ENCODE data around the gene DACH1. TPM values are rescaled to one million over a fixed set of nuclear protein-coding genes. Genes with fewer than 3 reads are reported as not detected.
"Not testable (repeated sequence)": the region's sequence is repeated elsewhere in the genome, so short reads cannot be mapped to it uniquely, and the experiment has no call there.

Gene DACH1
- total and polyA plus RNA-seq, 12 donors, result 1.2 to 5.2 (median 2.6) TPM

- H3K27ac ChIP-seq, result no peak overlapping the region
- H3K4me1 ChIP-seq, result no peaks in the 10 kb centered on the region
- whole genome bisulfite sequencing, 2 donors, result 79 to 80% methylated on average over 1 of the region's 1 CpG
- H3K9me3 ChIP-seq, result peaks cover 0 to 7% (median 0%) of the 10 kb centered on the region in 11 donors
- ATAC-seq (no peak), DNase-seq (no peak)
- intact Hi-C loops (cut with DNase I), result no loop called here
- no peaks in the 10 kb centered on the region for H3K27me3 ChIP-seq
- no peaks in the 10 kb centered on the region for H3K36me3 ChIP-seq
- H3K4me3 ChIP-seq, result no peak overlapping the region
- TF ChIP-seq, protein P1, sequence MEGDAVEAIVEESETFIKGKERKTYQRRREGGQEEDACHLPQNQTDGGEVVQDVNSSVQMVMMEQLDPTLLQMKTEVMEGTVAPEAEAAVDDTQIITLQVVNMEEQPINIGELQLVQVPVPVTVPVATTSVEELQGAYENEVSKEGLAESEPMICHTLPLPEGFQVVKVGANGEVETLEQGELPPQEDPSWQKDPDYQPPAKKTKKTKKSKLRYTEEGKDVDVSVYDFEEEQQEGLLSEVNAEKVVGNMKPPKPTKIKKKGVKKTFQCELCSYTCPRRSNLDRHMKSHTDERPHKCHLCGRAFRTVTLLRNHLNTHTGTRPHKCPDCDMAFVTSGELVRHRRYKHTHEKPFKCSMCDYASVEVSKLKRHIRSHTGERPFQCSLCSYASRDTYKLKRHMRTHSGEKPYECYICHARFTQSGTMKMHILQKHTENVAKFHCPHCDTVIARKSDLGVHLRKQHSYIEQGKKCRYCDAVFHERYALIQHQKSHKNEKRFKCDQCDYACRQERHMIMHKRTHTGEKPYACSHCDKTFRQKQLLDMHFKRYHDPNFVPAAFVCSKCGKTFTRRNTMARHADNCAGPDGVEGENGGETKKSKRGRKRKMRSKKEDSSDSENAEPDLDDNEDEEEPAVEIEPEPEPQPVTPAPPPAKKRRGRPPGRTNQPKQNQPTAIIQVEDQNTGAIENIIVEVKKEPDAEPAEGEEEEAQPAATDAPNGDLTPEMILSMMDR (IDR thresholded peaks at IDR 0.05), result no peak
These were observed 35.7 kb upstream of the DACH1 start for GRCh38 chr13:71902676-71903075.

DNA sequence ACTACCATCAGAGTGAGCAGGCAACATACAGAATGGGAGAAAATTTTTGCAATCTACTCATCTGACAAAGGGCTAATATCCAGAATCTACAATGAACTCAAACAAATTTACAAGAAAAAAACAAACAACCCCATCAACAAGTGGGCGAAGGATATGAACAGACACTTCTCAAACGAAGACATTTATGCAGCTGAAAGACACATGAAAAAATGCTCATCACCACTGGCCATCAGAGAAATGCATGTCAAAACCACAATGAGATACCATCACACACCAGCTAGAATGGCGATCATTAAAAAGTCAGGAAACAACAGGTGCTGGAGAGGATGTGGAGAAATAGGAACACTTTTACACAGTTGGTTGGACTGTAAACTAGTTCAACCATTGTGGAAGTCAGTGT lies 26.5 kb upstream of the DACH1 start:
- intact Hi-C loops (cut with DNase I); H3K36me3 ChIP-seq; ATAC-seq; H3K27ac ChIP-seq; DNase-seq; H3K27me3 ChIP-seq; H3K4me1 ChIP-seq; H3K9me3 ChIP-seq; H3K4me3 ChIP-seq: not testable (repeated sequence)
- WGBS, 2 donors, result 89 to 91% methylated on average over 3 of the region's 3 CpGs

DNA sequence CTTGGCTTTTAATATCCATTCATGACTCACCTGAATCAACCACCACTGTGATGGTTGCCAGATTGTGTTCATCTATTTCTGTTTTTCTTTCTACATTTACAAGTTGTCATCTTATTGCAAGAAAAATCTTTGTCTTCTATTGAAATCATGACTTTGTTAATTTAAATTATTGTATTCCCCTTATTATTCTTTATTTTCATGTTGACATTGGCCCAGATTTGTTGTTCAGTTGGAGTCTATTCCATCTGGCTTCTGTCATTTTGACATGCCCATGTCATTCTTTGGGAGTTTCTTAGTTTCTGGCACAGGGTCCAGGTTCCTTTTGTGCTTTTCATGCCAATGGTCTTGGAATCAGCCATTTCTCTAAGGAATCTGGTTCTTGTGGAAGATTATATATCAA lies 19.9 kb upstream of the DACH1 start:
- DNase-seq, result no peak
- H3K4me1 ChIP-seq, result no peaks in the 10 kb centered on the region
- H3K4me3 ChIP-seq, result no peak overlapping the region
- no peaks in the 10 kb centered on the region for H3K36me3 ChIP-seq
- no peak for ATAC-seq
- no peaks in the 10 kb centered on the region for H3K27me3 ChIP-seq
- intact Hi-C loops (cut with DNase I), result loop anchor here in 1 of 10 donors (10.0 kb wide), 2 partner anchors 592 to 922 kb away; no protein-coding TSS in a partner anchor
- TF ChIP-seq, protein P1 (IDR thresholded peaks at IDR 0.05), result no peak
- H3K27ac ChIP-seq, result no peak overlapping the region
- peaks cover 0 to 13% (median 0%) of the 10 kb centered on the region in 11 donors for H3K9me3 ChIP-seq

DNA sequence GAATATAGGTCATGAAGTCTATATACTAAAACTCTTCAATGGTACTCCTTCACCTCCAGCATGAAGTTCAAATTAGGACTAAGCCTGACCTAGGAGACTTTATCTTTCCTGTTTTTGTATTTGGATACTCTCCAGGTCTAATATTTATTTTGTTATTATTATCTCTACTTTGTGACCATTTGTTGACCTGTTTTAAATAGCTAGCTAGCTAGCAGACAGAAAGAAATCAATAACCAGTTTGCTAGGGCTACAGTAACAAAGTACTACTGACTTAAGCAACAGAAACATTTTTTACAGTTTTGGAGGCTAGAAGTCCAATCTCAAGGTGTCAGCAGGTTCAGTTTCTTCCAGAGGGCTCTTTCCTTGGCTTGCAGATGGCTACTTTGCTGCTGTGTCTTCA lies 15.1 kb upstream of the DACH1 start:
- H3K4me3 ChIP-seq, result no peak overlapping the region
- peaks cover 0 to 13% (median 0%) of the 10 kb centered on the region in 11 donors for H3K9me3 ChIP-seq
- ATAC-seq (no peak), DNase-seq (no peak)
- H3K4me1 ChIP-seq, result peaks cover 0 to 15% (median 4%) of the 10 kb centered on the region in 9 donors
- intact Hi-C loops (cut with DNase I), result loop anchor here in 1 of 10 donors (10.0 kb wide), 2 partner anchors 587 to 917 kb away; no protein-coding TSS in a partner anchor
- no peaks in the 10 kb centered on the region for H3K36me3 ChIP-seq
- TF ChIP-seq, protein P1 (IDR thresholded peaks at IDR 0.05), result no peak
- H3K27ac ChIP-seq, result no peak overlapping the region
- H3K27me3 ChIP-seq, result no peaks in the 10 kb centered on the region

DNA sequence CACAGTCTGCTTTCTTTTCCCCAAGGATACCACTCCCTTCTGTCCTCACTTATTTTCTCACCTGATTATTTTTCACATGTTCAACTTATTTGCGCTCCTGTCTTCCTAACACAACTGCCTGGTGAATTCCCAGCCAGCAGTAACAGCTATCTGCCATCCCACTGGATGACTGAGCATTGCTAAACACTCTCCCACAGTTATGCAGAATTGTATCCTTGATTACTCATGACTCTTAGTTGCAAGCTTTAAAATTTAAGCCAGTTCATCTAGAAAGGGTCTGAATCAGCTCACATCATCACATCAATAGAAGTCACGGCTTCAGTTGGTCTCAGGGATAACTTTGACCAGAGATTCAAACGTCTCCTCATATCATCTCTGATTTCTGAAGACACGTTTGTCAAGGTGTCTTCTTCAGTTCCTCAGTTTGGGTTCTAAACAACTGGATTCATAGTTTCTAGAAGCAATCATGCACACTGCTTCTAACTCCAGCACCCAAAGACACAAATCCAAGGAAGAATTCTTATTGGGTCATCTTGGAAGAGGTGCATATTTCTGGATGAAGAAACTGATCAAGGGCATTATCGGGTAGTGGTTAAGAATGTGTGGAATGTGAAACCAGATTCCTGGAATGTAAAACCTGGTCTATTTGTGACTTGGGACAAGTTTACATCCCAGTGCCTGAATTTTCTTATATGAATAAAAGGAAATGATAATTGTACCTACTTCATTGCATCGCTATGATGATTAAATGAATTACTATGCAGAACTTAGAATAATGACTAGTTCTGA lies 13.9 kb upstream of the DACH1 start:
- intact Hi-C loops (cut with DNase I), result loop anchor here in 1 of 10 donors (10.0 kb wide), 2 partner anchors 586 to 916 kb away; no protein-coding TSS in a partner anchor
- no peaks in the 10 kb centered on the region for H3K36me3 ChIP-seq
- 71 to 77% methylated on average over 6 of the region's 6 CpGs for WGBS, 2 donors
- peaks cover 0 to 13% (median 0%) of the 10 kb centered on the region in 11 donors for H3K9me3 ChIP-seq
- H3K4me1 ChIP-seq, result peaks cover 0 to 15% (median 4%) of the 10 kb centered on the region in 9 donors
- ATAC-seq (peak in 1 of 8 donors; percentile 20), DNase-seq (no peak)
- TF ChIP-seq, protein P1 (IDR thresholded peaks at IDR 0.05), result no peak
- no peak overlapping the region for H3K27ac ChIP-seq
- no peaks in the 10 kb centered on the region for H3K27me3 ChIP-seq
- H3K4me3 ChIP-seq, result no peak overlapping the region

All from heart right ventricle (tissue), 16 donors.